ENCODE measurements around the gene LGI4.

Gene LGI4

DNA sequence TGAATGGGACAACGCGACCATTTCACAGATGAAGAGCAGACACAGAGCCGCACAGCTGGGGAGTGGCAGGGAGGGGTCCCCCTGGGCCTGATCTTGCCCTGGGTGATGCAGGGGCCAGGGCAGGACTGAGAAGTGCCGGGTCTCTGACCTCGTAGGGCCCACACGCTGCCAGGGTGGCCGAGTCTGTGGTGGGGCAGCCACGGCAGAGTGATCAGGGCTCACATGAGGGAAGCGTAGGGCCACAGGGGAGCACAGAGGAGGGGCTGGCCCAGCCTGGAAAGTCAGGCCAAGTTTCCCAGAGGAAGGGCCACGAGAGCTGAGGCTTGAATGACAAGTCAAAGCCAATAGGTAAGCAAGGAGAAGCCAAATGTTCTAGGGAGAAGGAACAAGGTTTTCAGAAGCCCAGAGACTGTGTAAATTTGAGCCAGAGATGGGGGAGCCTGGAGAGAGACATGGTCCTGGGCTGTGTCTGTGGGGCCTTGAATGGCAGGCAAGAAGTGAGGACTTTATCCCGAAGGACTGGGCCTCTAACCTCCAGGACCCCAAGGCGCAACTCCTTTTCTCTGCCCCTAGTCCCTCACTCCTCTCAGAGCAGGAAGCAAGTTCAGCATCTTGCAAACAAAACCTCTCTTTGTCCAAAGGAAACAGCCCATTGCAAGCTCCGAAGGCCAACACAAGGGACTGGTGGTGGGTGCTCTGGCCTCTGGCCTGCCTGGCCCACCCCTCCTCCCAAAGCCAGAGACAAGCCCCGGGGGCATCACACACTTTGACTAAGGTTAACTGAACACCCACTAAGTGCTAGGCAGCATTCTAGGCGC, 51.0 kb downstream of the LGI4 start:
- DNase-seq, result no peak

GRCh38 chr19:35081201-35081600, 53.7 kb downstream of the LGI4 start:
- DNase-seq, result no peak

GRCh38 chr19:35080613-35081170, 54.2 kb downstream of the LGI4 start:
- no peak for DNase-seq

GRCh38 chr19:35079826-35080225, 55.0 kb downstream of the LGI4 start:
- DNase-seq, result no peak

DNA sequence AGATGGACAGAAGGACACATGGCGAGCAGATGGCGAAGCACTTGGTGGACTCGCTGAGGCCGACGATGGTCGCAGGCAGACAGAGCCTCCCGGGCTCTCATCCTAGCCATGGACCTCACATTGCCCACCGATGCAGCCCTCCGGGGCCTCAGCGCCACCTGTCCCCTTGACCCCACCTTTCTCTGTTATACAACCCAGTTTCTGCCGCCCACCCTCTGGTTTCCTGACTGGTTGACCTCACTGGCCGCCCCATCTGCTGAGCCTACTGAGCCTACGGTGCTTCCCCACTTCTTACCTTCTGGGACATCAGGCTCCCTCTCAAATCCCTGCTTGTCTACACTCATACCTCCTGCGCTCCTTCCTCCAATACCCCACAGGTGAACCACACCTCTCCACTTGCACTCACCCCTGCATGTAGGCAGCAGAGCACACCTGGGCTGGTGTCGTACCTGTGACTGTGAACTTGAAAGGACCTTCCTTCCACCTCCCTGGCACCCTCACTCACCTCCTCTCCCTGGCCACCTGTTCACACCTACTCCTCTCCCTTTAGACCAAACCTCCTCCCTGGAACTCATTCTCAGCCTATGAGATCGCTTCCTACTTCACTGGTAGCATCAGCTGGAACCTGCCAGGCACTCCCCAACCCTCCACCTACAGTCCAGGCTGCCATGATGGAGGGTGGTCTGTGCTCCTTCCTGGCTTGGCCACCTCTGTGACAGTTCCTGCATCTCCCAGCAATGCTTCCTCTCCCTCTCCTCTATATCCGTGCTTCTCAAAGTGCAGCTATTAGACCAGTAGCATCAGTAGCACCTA, 57.2 kb downstream of the LGI4 start:
- no peak for DNase-seq

DNA sequence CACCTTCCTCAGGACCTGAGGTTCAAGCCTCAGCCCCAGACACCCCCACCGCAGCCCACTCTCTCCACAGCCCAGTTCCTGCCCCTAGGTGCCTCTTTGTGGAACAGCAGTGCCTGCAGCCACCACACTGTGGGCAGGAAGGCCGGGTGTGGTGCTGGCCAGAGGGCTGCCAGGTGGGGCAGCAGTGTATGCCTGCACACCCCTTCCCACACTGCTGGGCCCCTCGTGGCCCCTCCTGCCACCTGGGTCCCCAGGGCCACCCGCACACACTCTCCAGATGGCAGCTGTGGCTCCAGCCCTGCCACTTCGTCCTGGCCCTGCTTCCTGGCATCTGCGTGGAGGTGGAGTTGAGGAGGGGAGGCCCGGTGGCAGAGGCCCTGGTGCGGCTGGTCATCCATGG, 58.2 kb downstream of the LGI4 start:
- no peak for DNase-seq

DNA sequence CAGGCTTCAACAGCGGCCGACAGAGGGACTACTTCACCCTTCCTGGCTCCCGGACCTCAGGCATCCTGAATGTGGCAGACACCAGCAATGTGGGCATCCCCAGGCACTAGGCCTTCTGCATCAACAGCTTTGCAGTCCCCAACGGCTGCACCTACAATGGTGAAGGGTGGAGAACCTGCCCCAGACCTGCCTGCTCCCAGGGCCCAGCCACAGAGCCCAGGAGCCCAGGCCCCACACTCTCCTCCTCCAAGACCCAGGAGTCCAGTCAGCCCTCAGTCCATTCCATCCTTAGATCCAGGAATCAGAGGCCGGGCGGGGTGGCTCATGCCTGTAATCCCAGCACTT, 58.9 kb downstream of the LGI4 start:
- no peak for DNase-seq

DNA sequence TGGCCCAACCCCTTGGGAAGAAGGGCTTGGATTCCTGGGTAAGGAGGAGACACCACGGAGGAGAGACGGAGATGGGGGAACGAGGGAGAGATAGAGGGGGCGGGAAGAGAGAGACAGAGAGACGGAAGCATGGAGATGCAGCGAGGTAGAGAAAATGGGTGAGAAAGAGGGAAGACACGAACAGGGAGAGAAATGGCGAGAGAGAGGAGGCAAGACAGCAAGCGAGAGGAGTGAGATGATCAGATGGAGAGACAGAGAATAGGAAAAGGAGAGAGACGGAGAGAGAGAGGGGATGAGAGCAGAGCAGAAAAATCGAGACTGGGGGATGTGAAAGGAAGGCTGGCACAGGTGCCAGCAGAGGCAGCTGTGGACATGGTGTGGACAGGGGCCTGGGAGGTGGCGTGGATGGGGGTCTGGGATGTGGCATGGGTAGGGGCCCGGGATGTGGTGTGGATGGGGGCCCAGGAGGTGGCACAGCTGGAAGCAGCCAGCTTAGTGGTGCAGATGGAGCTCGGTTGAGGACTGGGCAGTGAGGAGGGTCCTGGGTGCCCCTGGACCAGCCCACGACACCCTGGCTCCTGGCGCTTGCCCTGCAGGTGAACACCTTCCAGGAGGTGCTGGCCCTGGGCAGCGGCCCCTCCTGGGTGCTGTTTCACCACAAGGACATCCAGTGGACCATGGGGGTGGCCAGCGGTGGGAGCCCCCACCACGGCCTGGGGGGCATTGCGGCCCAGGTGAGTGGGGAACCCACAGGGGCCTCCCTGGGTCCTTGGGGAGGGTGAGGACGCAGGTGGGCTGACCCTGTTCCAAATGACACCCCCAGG, 59.4 kb downstream of the LGI4 start:
- DNase-seq, result no peak
